ENCODE measurements around the gene RNU1-4. TPM values are rescaled to one million over a fixed set of nuclear protein-coding genes. Genes with fewer than 3 reads are reported as not detected.
"Not testable (repeated sequence)": the region's sequence is repeated elsewhere in the genome, so short reads cannot be mapped to it uniquely, and the experiment has no call there.

RNU1-4 gene
- polyA plus RNA-seq (ENCODE audit: insufficient read length in 3 of 3): not detected

DNA sequence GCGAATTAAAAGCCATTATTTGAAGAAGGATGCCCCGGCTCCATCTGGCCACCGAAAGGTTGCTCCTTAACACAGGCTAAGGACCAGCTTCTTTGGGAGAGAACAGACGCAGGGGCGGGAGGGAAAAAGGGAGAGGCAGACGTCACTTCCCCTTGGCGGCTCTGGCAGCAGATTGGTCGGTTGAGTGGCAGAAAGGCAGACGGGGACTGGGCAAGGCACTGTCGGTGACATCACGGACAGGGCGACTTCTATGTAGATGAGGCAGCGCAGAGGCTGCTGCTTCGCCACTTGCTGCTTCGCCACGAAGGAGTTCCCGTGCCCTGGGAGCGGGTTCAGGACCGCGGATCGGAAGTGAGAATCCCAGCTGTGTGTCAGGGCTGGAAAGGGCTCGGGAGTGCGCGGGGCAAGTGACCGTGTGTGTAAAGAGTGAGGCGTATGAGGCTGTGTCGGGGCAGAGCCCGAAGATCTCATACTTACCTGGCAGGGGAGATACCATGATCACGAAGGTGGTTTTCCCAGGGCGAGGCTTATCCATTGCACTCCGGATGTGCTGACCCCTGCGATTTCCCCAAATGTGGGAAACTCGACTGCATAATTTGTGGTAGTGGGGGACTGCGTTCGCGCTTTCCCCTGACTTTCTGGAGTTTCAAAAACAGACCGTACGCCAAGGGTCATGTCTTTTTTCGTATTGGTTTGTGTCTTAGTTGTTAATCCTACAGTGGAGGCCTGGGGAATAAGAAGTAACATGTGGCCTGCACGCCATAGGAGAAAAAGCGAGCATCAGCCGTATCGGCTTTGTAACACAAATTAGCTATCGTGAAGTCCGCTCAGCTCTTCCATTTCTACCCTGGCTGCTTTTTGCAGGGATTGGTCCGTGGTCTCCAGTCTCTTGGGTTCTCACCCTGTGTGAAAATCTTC lies at the start of gene RNU1-4:
Gene RNU1-4, plus strand, starts transcription at position 470 of the 918 bp plus-strand sequence.
- not testable (repeated sequence) for DNase-seq (ENCODE audit: low read depth in 3 of 3, low spot score in 2 of 3)

DNA sequence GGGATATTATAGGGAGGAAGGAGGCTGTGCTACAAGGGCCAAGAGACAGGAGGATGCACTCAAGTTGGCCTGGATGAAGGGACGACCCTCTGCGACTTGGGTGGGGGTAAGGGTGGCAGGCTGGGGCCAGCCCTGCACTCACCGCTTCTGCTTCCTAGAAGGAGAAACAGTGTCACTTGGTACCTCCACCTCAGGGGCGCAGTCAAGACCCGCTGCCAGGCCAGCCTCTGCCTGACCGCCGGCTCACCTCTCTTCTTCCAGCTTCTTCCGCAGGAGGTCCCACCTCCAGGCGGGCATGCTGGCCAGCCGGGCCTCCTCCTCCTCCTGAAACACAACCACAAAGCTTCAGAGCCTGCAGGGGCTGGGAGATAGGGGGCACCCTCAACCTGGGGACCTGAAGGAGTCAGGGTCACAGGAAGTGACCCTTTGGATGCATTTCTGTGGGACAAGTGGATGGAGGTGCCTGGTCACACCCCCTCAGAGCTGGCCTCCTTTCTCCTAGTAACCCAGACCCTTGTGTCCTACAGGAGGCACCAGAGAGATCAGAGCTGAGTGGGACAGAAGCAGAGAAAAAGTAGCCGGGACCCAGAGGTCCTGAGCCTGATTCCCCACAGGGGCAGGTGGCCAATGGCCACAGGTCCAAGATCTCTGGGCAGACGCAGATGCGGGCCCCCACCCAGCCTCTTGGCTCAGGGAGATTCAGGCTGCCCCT lies 49.2 kb upstream of the RNU1-4 start:
- not testable (repeated sequence) for DNase-seq (ENCODE audit: low read depth in 3 of 3, low spot score in 2 of 3)

DNA sequence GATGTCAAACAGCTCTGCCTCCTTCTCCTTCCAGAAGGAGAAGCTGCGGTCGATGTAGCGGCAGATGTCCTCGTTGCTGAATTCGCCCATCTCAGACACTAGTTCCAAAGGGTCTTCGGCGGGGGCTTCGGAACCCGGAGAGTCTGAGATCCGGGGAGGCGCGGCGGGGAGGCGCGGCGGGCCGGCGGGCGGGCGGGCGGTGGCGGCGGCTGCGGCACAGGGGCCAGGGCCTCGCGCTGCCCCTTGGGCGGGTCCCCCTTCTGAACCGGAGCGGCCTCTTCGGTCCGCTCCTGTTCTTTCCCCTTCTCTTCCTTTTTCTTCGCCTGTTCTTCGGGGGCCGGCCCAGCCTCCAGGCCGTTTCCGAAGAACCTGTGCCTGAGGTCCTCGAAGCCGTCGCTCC lies 48.0 kb upstream of the RNU1-4 start:
- DNase-seq (ENCODE audit: low read depth in 3 of 3, low spot score in 2 of 3): not testable (repeated sequence)

DNA sequence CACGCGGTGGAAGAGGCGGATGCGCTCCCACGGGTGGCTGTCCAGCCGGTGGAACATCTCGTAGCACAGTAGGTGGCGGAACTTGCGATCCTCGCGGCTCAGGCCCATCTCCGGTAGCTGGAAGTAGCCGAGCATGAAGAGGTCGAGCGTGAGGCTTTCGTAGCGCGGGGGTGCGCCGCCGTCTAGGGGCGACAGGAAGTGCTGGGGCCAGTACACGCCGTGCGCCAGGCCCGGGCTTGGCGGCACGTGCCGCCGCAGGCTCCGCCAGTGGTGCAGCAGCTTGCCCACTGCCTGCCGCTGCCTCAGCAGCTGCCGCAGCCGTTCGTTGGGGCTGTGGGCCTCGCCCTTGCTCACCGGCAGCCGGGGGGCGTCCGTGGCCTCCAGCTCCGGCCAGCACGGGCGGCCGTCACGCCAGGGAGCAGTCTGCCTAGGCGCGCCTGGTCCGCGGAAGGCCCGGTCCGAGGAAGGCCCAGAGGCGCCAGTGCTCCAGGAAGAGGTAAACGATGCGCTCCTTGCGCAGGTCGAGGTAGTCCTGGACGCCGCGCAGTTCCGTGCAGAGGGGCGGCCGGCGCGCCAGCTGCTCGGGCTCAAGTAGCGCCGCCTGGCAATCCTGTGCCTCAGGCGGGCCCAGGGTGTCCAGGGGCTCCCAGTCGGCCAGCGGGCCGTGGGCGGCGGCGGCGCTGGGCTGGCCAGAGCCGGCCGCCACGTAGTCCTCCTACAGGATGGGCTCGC lies 47.4 kb upstream of the RNU1-4 start:
- not testable (repeated sequence) for DNase-seq (ENCODE audit: low read depth in 3 of 3, low spot score in 2 of 3)

DNA sequence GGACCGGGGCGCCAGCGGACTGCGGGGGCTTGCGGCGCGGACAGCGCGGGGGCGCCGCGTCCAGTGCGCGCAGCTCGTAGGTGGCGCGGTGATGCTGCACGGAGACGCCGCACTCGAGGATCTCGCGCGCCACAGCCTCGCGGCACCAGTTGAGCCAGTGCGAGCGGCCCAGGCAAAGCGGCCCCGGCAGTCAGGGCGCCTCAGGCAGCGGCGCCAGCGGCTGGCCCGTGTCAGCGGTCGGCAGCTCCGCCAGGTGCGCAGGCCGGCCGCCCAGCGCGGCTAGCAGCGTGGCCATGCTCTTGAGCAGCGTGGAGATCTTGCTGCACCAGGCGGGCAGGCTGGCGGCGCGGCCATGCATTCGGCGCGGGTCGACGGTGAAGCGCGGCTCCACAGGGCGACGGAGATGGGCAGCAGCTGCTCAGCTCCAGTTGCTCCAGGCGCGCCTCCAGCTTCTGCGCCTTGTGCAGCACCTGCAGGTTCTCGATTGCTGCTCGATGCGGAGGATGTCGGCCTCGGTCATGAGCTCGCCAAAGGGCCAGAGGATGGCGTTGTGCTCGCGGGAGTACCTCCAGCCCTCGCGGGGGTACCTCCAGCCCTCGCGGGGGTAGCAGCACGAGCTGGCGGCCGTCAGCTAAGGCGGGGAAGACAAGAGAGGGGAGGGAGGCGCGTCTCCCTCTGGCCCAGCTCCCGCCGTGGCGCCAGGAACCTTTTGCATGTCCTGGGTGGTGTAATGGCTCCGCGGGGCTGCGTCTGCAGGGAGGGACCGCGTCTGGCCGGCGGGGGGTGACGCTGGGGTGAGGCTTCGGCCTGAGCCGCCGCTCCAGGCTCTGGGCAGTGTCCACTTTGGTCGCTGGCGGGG lies 46.6 kb upstream of the RNU1-4 start:
- DNase-seq (ENCODE audit: low read depth in 3 of 3, low spot score in 2 of 3): not testable (repeated sequence)

DNA sequence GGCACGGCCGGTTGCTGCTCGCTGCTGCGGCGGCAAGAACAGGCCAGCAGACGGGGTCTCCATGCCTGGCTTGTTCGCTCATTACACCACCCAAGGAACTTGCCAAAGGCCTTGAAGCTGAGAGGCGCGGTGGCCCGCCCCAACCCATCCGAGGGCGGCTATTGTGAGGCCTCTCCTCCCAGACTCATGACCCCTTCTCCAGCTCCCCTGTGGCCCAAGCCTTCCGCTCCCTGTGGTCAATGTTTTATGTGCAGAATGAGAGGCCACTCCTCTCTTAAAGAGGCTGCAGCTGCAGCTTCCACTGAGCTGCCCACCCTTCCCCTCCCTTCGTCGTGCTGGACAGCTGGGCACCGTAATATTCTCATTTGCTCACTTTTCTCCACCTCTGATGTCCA lies 46.0 kb upstream of the RNU1-4 start:
- not testable (repeated sequence) for DNase-seq (ENCODE audit: low read depth in 3 of 3, low spot score in 2 of 3)

DNA sequence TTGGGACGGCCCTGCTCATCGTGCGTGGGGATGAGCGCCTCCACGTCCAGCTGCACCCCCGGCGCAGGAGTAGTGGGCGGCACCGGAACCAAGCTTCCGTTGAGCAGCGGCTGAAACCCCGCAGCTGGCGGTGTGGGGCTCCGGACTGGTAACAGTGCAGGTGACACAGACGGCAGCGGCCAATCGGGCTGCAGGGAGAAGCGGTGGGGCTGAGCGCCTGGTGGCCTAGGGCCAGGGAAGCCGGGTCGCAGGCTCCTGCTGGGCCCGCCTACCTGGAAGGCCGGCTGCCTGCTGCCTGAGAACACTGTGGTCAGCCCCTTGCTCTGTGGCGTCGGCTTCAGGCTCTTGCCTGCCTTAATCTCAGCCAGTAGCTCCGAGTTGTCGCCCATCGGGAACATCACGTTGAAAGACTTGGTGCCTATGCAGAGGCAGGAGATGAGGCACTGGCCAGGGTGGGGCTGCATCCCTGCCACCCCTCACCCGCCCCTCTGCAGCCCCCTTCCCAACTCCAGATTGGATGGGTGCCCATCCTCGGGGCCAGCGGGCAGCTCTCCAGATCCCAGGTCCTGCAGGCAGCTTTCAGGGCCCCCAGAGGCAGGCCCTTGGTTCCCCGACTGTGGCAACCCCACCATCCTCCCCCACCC lies 43.7 kb upstream of the RNU1-4 start:
- not testable (repeated sequence) for DNase-seq (ENCODE audit: low read depth in 3 of 3, low spot score in 2 of 3)

DNA sequence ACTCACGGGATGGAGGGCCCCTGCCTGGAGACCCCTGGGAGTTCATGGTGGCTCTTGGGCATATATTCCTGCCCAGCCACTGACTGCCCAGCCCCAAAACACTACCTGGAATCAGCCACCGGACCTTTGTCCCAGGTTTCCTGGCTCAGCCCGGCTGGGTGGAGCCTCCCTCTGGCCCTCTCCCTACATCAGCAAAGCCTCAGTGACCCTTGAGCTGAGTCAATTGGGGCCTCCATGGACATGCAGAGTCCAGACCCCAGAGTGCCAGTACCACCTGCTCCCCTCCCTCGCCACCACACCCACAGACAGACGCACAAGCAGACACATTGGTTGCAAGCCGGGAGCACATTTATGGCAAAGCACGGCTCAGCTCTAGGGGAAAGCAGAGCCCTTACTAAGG lies 43.2 kb upstream of the RNU1-4 start:
- DNase-seq (ENCODE audit: low read depth in 3 of 3, low spot score in 2 of 3): not testable (repeated sequence)

DNA sequence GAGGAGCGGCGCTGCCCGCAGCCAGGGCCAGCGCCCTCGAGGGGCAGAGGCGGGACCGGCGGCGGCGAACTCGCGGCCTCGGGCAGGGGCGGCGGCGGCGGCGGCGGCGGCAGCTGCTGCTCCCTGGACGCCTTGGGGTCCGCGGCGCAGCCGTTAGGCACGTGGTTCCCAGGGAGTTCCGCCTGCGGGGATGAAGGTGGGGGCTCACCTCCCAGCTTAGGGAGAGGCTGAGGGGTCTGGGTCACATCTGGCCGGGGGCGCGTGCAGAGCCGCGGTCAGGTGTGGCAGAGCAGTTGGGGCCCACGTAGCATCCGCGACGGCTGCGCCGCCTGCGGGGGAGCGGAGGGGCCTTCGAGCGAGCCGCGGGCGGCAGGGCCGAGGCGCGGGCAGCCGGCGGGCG lies 40.9 kb upstream of the RNU1-4 start:
- not testable (repeated sequence) for DNase-seq (ENCODE audit: low read depth in 3 of 3, low spot score in 2 of 3)

DNA sequence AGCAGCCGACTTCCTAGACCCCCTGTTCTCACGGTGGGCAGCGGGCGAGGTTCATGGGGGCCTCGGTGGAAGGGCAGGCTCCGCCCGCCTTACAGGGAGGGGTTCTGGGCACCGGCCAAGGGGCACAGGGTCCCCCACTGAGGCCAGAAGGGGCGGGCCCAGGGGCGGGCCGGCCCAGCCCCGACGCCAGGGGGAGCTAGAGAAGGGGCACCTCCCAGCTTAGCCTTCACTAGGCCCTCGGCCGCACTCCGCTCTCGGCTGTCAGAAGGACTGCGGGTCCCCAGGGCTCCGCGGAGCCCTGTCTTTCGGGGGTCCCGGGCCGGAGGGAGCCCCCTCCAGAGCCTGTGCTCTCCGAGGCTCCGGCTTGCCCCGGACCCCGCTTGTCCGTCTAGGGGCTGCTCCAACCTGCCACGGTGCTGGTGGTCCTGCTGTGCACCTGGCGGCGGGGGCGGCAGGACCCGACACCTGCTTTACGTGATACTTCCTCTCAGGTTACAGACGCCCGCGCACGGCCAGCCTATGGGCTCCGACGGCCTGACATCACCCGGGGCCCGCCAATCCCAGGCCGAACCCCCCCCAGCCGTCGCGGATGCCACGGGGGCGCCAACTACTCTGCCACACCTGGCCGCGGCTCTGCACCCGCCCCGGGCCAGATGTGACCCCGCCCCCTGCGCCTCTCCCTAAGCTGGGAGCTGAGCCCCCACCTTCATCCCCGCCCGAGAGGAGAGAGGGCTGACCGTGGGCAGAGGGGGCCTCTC lies 40.0 kb upstream of the RNU1-4 start:
- DNase-seq (ENCODE audit: low read depth in 3 of 3, low spot score in 2 of 3): not testable (repeated sequence)

DNA sequence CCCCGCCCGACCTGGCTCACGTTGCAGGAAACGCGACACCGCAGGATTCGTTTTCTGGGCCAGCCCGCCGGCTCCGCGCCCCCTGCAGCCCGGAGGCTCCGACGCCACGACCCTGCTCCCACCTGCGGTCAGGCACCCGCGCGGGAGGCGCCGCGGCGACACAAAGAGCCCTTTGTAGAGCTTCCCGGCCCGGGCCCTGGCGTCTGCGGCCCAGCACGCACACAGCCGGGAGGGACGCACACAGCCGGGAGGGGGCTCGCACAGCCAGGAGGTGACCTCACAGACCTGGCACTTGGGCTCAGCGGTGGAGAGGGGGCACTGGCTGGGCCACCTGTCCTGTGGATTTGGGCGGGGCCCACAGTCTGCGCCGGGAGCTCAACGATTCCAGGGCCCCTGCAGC lies 39.1 kb upstream of the RNU1-4 start:
- not testable (repeated sequence) for DNase-seq (ENCODE audit: low read depth in 3 of 3, low spot score in 2 of 3)

DNA sequence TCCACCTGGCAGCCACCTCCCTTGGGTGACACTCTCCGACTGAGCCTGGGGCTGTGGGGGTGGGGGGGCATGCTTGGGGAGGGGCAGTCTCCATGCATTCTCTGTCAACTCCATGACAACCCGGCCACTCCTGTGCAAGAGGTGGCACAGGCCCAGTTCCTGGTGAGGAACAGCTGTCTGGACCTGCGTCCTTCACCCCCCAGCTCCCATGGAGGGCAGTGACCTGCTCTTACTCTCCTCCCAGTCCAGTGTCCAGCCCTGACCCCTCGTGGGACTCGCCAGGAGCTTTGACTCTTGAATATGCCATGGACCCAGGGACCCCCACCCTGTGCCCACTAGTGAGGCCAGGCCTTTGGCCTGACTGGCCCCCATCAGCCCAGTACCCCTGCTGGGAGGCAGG lies 38.0 kb upstream of the RNU1-4 start:
- DNase-seq (ENCODE audit: low read depth in 3 of 3, low spot score in 2 of 3): not testable (repeated sequence)

DNA sequence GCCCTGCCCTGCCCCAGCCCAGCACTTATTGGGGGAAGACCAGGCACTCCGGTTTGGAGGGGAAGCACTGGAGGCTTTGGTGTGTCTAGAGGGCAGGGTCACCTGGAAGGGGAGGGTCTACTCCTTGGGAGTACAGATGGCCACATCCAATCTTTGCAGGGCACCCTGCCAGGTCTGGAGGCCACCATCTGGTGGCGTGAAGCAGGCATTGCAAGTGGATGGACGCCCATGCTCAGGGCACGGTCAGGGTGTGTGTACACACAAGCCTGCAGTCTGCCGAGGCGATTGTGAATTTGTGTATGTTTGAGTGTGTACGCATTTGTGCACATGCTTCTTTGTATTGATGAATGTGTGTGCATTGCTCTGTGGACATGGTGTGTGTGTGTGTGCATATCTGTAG lies 37.2 kb upstream of the RNU1-4 start:
- DNase-seq (ENCODE audit: low read depth in 3 of 3, low spot score in 2 of 3): not testable (repeated sequence)

DNA sequence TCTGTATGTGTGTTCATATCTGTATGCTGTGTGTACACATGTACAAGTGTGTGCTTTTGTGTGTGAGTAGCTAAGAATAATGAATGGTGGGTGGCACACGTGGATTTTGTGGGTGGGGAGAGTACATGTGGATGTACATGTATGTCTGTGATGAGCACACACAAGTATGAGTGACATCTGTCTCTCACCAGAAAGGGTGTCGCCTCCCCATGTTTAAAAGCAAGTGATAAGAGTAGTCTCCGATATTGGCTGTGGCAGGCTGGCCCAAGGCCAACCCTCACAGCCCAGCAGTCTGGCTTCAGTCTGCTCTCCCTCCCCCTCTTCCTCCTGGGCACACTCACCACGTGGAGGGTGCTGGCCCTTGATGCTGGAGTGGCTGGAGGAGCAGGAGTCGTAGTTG lies 36.7 kb upstream of the RNU1-4 start:
- DNase-seq (ENCODE audit: low read depth in 3 of 3, low spot score in 2 of 3): not testable (repeated sequence)

DNA sequence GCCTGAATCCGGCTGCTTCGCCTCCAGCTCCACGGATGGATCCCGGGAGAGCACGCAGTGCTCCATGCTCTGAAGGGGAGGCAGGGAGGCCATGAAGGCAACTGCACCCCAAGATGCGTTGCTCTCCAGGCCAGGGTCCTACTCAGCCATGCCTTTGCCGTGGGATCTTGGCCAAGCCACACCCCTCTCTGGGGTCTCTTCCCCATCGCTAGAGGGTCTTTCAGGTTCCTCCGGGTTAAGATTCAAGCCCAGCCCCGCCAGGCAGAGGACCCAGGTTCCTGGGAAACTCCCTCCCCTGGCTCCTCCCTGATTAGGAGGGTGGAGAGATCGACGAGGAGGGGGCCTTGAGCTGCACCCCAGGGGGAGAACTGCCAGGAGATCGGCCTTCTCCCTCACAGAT lies 36.2 kb upstream of the RNU1-4 start:
- DNase-seq (ENCODE audit: low read depth in 3 of 3, low spot score in 2 of 3): not testable (repeated sequence)

DNA sequence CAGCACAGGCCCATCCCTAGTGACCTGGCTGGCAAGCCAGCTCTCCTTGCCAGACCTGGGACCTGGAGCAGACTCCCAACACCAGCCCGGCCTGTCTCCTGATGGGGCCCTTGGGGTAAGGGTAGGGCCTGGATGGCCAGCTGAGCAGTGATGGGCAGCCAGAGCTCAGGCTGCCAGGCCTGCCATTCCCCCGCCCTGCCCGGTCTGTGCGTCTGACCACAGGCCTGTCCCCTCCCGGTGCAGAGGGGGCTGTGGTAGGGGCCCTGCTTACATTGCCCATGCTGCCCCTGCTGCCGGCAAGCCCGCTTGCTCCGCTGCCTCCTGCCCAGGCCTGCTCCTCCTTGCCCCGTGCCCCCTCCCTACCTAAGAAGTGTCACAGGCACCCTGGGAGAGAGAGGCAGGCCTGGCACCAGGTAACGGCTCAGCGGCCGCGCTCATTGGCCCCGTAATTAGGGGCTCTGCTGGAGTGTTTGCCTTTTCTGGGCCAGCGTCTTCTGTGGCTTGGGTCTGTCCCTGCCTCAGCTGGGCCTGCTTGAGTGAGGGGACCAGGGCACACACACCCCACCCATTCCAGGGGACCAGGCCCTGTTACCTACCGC lies 35.7 kb upstream of the RNU1-4 start:
- DNase-seq (ENCODE audit: low read depth in 3 of 3, low spot score in 2 of 3): not testable (repeated sequence)

DNA sequence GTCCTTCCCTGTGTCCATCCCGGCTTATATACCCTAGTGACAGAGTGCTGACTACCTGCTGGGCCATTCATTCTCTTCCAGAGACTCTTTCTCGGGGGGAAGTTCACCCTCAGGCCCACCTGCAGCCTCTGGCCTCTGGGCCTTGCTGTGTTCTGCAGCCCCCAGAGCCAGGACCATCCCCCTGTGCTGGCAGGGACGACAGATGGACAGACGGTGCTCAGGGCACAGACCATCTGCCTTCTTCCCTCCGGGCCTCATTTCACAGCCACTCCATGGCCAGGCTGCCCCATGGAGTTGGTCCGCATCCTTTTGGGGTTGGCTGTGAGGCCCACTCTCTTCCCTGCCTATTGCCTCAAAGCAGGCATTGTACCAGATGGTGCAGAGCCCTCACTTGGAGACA lies 34.0 kb upstream of the RNU1-4 start:
- not testable (repeated sequence) for DNase-seq (ENCODE audit: low read depth in 3 of 3, low spot score in 2 of 3)
